Measurements from ENCODE around the gene COL8A1. TPM values are rescaled to one million over a fixed set of nuclear protein-coding genes. Genes with fewer than 3 reads are reported as not detected.

The COL8A1 gene
- polyA plus RNA-seq, 3 donors: not detected

- H3K27ac Mint-ChIP-seq: no peak overlapping the region
- Histone ChIP-seq H4K20me1 (ENCODE audit: insufficient read depth, low read length) (no peaks in the 10 kb centered on the region), H3K27ac (ENCODE audit: low read depth in 1 of 2, low read length in 2 of 2) (no peak overlapping the region), H3K9ac (ENCODE audit: insufficient read depth, low read length, poor library complexity, severe bottlenecking) (no peak overlapping the region), H3K36me3 (replicated peaks in 1 of 2; ENCODE audit: control insufficient read depth in 1 of 2, insufficient read depth in 2 of 2, low read length in 2 of 2) (no peaks in the 10 kb centered on the region), H3K4me2 (replicated peaks; ENCODE audit: extremely low read depth, low read length, poor library complexity, severe bottlenecking) (no peak overlapping the region), H3K9me3 (replicated peaks in 1 of 2; ENCODE audit: control insufficient read depth in 1 of 2, insufficient read depth in 1 of 2, low read length in 2 of 2) (no peaks in the 10 kb centered on the region), H3K4me3 (replicated peaks in 1 of 3; ENCODE audit: low read depth in 2 of 3, low read length in 3 of 3) (no peak overlapping the region), H2AFZ (ENCODE audit: insufficient read depth, low read depth, low read length, poor library complexity, severe bottlenecking) (no peak overlapping the region), H3K79me2 (ENCODE audit: insufficient read depth, low read length) (no peaks in the 10 kb centered on the region), H3K4me1 (ENCODE audit: control insufficient read depth in 1 of 2, insufficient read depth in 2 of 2, low read length in 2 of 2) (no peaks in the 10 kb centered on the region), H3K27me3 (ENCODE audit: control insufficient read depth in 2 of 2, insufficient read depth in 2 of 2, low read length in 2 of 2) (no peaks in the 10 kb centered on the region)
- WGBS (ENCODE audit: insufficient coverage): no CpG with 5 or more reads among the region's 1 CpG
- no peaks in the 10 kb centered on the region for H3K4me1 Mint-ChIP-seq
- H3K36me3 Mint-ChIP-seq: no peaks in the 10 kb centered on the region
- H3K27me3 Mint-ChIP-seq (ENCODE audit: low read depth in 3 of 3): peaks cover 0 to 4% (median 1%) of the 10 kb centered on the region in 3 donors
- no peak for DNase-seq
- intact Hi-C loops (cut with micrococcal nuclease): no loop called here
- peaks cover 0 to 4% (median 0%) of the 10 kb centered on the region in 7 donors for H3K9me3 Mint-ChIP-seq
- no peak for TF ChIP-seq CTCF (IDR thresholded peaks at IDR 0.05)
- no peak overlapping the region for H3K4me3 Mint-ChIP-seq
Observed at GRCh38 chr3:99709686-99710085, 71.3 kb downstream of the COL8A1 start.

- 88% methylated on average over 1 of the region's 3 CpGs for whole genome bisulfite sequencing (ENCODE audit: insufficient coverage)
- no peaks in the 10 kb centered on the region for H4K20me1 ChIP-seq (ENCODE audit: insufficient read depth, low read length)
- Mint-ChIP-seq H3K27ac (no peak overlapping the region), H3K4me1 (no peaks in the 10 kb centered on the region), H3K9me3 (peaks cover 0 to 4% (median 0%) of the 10 kb centered on the region in 7 donors), H3K4me3 (no peak overlapping the region), H3K36me3 (no peaks in the 10 kb centered on the region), H3K27me3 (ENCODE audit: low read depth in 3 of 3) (peaks cover 0 to 4% (median 0%) of the 10 kb centered on the region in 3 donors)
- no peak overlapping the region for H3K4me3 ChIP-seq (replicated peaks in 1 of 3; ENCODE audit: low read depth in 2 of 3, low read length in 3 of 3)
- H3K79me2 ChIP-seq (ENCODE audit: insufficient read depth, low read length): no peaks in the 10 kb centered on the region
- no peaks in the 10 kb centered on the region for H3K9me3 ChIP-seq (replicated peaks in 1 of 2; ENCODE audit: control insufficient read depth in 1 of 2, insufficient read depth in 1 of 2, low read length in 2 of 2)
- no peak overlapping the region for H3K27ac ChIP-seq (ENCODE audit: low read depth in 1 of 2, low read length in 2 of 2)
- H3K36me3 ChIP-seq (replicated peaks in 1 of 2; ENCODE audit: control insufficient read depth in 1 of 2, insufficient read depth in 2 of 2, low read length in 2 of 2): no peaks in the 10 kb centered on the region
- H2AFZ ChIP-seq (ENCODE audit: insufficient read depth, low read depth, low read length, poor library complexity, severe bottlenecking): no peak overlapping the region
- no peak for DNase-seq
- no peaks in the 10 kb centered on the region for H3K27me3 ChIP-seq (ENCODE audit: control insufficient read depth in 2 of 2, insufficient read depth in 2 of 2, low read length in 2 of 2)
- H3K4me2 ChIP-seq (replicated peaks; ENCODE audit: extremely low read depth, low read length, poor library complexity, severe bottlenecking): no peak overlapping the region
- no peak for TF ChIP-seq CTCF (IDR thresholded peaks at IDR 0.05)
- H3K4me1 ChIP-seq (ENCODE audit: control insufficient read depth in 1 of 2, insufficient read depth in 2 of 2, low read length in 2 of 2): no peaks in the 10 kb centered on the region
- no peak overlapping the region for H3K9ac ChIP-seq (ENCODE audit: insufficient read depth, low read length, poor library complexity, severe bottlenecking)
- intact Hi-C loops (cut with micrococcal nuclease): no loop called here
Observed at GRCh38 chr3:99710094-99710493, 71.7 kb downstream of the COL8A1 start.
